OCI-LY3 (cell line): ENCODE results near the gene RELN.

Experiments used
- CTCF ChIP-seq: fragments of 200-600, 300-600 bp; sonication (generic); IDR thresholded peaks from 2 replicates; pipeline ENCODE4 v1.5.1; 2014; ENCODE audit warnings: antibody characterized with exemption, low read length, low read depth
- EZH2phosphoT487 ChIP-seq: fragments of 200-600 bp; shearing (Covaris generic); IDR thresholded peaks from 2 replicates; pipeline ENCODE4 v1.6.1; 2018; ENCODE audit warnings: antibody characterized with exemption, mixed run types, low read depth

- TF ChIP-seq CTCF = no peak
- TF ChIP-seq EZH2phosphoT487 = no peak
Observed at GRCh38 chr7:103879928-103880600, 109.4 kb downstream of the RELN start.
